Measurements from ENCODE around the gene HESX1.

GRCh38 chr3:57157545-57157944, 42.2 kb downstream of the HESX1 start:
- TF ChIP-seq CTCF (IDR thresholded peaks at IDR 0.05) = no peak
- TF ChIP-seq POLR2A (IDR thresholded peaks at IDR 0.05) = no peak

Data from adrenal gland (tissue), 5 donors.